GM12892 (cell line): ENCODE results near the gene DCUN1D2.

ENCODE experiments used
- POLR2A ChIP-seq: IDR thresholded peaks from 2 replicates; pipeline ENCODE4 v1.6.1; 2011; ENCODE audit warnings: low read depth, low read length, control low read depth
- POLR2AphosphoS5 ChIP-seq: IDR thresholded peaks from 2 replicates; pipeline ENCODE4 v1.6.1; 2011; ENCODE audit warnings: low read depth, low read length, control low read depth
- TAF1 ChIP-seq: IDR thresholded peaks from 2 replicates; pipeline ENCODE4 v1.6.1; 2011; ENCODE audit warnings: low read depth, mild to moderate bottlenecking, control low read depth, low read length, borderline replicate concordance

DNA sequence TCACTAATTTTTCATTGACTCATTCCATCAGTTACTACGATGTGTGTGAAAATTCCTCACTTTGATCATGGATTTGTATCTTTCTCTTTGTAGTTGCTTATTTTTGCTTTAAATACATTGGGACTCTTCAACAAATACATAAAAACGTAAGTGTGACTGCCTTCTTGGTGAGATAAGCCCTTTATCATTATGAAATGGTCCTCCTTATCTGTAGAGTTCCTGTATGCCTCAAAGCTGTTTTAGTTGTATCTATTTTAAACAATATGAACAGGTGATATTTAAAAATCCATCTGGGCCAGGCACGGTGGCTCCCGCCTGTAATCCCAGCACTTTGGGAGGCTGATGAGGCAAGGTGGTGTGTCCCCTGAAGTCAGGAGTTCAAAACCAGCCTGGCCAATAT, 11.3 kb downstream of the DCUN1D2 start:
- TF ChIP-seq POLR2A (no peak), POLR2AphosphoS5 (no peak), TAF1 (no peak)
